ENCODE measurements around the gene PREPL.
A peak's percentile ranks its signal among the peaks of the same experiment; 100 is the strongest.
"Not testable (repeated sequence)": the region's sequence is repeated elsewhere in the genome, so short reads cannot be mapped to it uniquely, and the experiment has no call there.

The PREPL gene

DNA sequence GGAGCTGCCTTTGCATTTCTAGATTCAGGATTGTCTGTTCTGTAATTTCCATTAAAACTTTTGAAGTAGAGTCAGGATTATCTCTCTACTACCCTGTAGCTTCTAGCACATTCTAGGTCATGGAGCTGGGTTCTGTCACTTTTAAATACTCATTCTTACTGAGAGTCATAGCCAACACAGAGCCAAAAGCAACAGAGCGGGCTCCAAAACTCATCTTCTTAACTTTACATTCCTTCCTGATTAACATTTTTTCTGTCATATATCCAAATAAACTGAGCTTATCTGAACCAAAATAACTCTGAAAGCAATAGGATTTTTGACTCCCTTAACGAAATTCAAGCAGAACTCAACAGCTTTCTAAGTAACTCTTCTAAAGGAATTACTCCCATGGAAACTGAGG, 12.9 kb downstream of the PREPL start:
- DNase-seq (ENCODE audit: low read depth), result peak; percentile 21

DNA sequence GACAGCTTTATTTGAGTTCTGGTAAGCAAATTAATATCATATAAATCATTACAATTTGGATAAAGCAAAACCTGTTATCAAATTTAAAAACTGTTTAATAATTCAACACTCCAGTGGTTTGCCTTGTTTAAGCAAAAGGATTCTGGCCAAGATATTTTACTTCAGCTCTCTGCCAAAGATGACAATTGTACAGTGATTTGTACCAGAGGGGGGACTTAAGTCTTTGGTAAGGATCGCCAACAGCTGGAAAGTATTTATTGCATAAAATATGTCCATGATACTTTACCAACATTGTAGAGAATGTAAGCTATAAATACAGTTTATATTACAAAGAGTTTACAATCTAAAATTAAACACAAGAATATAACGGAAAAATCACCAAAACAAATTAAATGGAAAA, 13.8 kb downstream of the PREPL start:
- no peak for DNase-seq (ENCODE audit: low read depth)

DNA sequence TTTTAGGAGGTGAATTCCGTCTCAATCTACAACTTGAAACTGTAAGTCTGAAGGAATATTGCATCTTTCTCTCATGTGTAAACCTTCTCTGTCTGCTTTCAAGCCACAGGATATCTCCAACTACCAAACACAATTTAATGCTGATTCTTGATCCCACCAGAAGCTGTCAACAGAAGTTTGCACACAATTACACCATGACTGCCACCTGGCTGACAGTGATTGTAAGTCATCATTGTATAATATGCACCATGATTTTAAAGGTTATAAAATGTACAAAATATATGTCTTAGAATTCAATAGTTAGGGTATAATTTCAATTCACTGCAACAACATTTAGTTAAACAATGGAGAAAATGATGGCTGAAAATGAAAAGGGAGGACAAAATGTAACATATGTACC, 18.4 kb downstream of the PREPL start:
- peak; percentile 17 for DNase-seq (ENCODE audit: low read depth)

DNA sequence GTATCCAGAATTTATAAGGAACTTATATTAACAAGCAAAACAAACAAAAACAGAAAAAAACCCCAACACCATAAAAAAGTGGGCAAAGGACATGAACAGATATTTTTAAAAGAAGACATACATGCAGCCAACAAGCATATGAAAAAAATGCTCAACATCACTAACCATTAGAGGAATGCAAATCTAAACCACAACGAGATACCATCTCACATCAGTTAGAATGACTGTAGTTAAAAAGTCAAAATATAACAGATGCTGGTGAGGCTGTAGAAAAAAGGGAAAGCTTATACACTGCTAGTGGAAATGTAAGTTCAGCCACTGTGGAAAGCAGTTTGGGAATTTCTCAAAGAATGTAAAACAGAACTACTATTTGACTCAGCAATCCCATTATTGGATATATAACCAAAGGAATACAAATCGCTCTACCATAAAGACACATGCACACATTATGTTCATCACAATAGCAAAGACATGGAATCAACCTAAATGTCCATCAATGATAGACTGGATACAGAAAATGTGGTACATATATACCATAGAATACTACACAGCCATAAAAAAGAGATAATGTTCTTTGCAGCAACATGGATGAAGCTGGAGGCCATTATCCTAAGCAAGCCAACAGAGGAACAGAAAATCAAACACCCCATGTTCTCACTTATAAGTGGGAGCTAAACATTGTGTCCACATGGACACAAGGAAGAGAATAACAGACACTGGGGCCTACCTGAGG, 25.3 kb downstream of the PREPL start:
- DNase-seq (ENCODE audit: low read depth), result peak; percentile 70

DNA sequence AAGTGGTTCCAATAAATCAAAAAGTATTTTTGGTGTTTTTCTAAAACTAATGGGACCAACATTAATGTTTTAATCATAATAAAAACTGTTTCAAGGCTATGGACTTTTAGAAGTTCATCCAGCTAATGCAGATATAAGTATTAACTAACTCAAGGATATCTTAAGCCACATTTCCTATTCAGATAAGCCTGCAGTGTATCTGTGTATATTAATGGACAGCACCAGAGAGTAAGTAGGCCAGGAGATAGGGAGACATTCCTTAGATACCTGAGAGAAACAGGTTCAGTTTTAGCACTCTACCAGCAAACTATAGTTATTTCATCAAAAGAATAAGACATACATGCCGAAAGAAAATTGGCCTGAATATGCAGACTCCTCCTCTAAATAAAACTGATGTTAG, 27.3 kb downstream of the PREPL start:
- DNase-seq (ENCODE audit: low read depth), result peak; percentile 63

DNA sequence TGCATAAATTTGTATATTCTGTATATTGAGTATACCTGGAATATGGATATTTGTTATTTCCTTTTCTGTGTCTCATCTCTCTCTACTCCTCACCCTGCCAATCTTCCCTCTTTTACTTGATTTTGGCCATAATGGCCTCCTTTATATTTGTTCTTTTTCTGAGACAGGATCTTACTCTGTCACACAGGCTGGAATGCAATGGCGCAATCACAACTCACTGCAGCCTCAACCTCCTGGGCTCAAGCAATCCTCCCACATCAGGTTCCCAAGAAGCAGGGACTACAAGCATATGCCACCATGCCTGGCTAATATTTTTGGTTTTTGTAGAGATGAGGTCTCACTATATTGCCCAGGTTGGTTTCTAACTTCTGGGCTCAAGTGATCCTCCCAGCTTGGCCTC, 30.5 kb downstream of the PREPL start:
- DNase-seq (ENCODE audit: low read depth), result peak; percentile 67

DNA sequence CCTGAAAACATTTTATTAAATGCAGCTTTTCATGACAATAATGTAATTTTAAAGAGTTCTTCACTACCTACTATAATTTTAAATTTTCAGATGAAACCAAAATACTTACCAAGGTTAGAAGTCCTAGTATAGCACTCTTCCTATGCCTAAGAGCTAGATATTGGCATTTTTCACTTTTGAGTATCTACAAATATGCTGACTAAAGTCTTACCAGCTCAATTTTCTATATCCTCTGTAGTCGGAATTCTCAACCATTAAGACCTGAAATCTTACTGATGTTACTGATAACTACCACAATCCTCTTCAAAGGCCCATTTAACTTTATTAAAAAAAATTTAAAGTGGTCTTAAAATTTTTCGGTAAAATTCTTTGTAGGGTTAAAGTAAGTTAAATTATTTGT, 32.0 kb downstream of the PREPL start:
- DNase-seq (ENCODE audit: low read depth), result no peak

DNA sequence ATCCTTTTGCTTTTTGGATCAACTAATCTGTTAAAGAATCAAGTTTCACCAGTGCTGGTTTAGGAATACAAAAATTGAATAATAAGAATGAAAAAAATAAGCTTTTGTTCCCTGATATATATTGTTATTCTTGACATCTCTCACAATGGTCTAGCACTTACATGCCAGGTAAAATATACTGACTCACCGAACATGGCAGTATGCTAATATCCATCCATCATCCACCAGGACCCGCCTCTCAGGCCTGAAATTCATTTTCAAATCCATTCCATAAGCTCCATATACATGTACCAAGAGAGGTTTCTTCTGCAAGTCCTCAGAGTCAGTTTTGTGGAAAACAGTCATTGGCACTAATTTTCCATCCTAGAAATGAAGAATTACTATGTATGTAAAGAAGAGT, 32.5 kb downstream of the PREPL start:
- no peak for DNase-seq (ENCODE audit: low read depth)

DNA sequence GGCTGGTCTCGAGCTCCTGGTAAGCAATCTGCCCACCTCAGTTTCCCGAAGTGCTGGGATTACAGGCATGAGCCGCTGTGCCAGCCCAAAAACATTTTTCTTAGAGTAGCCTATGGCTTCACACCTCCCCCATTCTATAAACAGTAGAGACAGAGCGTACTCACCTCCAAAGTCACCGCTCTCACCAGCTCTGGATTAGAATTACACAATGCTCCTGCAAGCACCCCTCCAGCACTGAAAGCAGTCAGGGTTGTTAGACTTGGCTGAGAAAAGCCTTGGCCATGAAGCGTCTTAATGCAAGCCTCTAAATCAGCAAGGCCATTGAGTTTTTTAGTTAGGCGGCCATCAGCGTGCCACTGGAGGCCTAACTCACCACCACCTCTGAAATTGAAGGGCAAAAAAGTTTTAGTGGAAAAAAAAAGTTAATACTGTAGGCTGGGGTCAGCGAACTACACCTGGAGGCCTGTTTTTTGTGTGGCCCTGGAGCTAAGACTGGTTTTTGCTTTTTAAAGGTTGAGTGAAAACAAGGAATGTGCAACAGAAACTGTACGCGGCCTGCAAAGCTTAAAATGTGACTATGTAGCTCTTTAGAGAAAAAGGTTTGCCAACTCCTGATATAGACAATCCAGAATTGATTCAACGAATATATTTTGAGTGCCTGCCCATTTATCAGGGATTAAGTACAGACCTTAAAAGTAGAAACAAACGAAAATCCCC, 34.6 kb downstream of the PREPL start:
- no peak for DNase-seq (ENCODE audit: low read depth)

DNA sequence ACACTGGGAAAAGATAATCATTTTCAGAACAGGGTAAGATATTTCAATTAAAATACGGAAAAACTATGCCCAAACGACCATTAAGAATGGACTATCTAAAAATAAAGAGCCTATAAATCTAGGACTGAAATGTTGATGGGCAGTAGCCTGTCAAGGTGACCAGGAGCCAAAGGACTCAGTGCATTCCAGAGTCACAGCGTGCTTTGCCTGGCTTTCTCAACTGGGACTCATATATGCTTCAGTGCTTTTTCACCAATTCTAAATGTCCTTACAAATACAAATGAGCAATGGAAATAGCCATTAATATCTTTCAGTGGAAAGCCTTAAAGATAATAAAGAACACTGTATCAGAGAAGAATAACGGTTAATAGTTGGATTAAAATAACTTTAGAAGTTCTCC, 35.4 kb downstream of the PREPL start:
- DNase-seq (ENCODE audit: low read depth), result no peak

DNA sequence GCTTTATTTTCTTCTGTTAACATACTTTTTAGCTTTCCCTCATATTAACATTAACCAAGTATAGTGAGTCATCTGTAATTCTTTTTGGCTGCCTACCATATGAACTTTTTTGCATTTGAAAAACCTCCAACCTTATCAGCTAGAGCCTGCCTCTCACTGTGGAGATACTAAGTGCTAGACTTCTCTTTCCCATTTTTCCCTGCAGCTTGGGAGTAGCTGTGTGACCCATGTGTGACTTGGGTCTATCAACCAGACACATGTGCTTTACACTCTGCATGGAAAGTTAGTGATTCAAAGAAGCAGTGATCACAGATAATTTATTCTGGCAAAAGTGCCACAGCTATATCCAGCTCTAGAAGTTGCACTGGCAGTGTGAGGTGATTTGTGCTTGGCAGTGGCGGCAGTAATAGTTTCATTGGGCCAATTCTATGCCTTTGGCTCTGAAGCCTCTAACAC, 36.3 kb downstream of the PREPL start:
- DNase-seq (ENCODE audit: low read depth), result peak; percentile 63

DNA sequence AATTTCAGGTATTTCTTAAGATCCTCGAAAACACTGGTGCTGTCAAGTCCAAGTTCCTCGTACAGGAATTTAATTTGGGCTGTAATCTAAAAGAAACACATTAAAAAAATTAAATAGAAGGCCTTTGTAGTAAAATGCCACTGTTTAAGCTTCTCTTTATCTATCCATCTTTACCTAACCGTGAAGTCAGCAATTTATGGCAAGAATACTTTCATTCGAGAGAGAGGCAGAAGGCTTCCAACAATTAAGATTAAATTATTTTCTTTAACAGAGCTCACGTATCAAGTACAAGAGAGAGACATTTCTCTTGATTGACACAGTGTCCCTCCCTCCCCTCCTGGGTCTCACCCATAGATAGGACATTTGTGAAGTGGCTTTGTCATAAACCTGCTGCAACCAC, 39.9 kb downstream of the PREPL start:
- DNase-seq (ENCODE audit: low read depth), result no peak

DNA sequence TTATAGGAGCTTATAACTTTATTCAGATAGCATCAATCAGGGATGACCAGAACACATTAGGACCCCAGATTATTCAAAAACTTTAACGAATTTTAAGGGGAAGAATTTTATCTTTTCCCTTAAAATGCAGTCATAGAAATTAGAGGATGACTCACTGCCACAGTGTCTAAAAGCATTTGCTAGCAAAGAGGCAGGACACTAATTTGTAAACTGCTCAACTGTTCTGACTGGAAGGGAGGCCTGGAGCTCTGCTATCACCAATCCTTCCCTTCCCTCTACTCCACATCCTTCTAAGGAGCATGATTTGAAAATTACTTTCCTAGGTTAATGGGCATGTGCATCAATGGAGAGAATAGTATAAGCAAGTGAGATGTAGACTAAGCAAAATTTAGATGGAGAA, 40.5 kb downstream of the PREPL start:
- DNase-seq (ENCODE audit: low read depth), result no peak

DNA sequence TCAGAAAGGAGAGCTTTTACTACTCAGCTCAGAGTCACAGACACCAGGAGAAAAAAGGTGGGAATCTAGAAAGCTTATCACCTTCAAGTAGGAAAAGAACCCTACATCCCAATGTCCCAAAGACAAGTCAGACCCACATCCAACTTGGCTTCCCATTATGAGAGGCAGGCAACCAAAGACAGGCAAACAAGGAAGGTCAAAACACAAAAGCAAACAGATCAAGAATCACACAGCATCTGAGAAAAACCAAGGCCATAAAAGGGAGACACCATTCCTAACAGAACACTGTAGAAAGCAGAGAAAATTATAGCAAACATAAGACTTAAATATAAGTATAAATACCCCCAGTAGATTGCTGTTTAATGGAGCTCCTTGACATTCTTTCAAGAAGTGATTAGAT, 45.3 kb downstream of the PREPL start:
- no peak for DNase-seq (ENCODE audit: low read depth)

DNA sequence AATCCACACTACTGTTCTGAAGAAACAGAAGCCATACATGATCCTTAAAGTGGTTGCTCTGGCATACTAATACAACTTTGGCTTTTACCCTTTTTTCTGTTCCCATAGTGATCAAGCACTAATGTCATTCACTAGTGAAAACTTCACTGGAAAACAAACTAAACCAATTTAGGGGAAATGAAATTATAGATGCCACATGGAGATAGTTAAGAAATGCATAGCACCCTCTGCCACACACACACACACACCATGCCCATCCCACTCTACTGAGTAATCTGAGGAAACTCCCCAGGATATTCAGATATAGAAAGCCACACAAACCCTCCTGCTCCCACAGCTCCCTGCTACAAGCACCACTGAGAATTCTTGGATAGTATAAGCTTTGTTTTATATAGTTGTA, 46.9 kb downstream of the PREPL start:
- peak; percentile 8 for DNase-seq (ENCODE audit: low read depth)

DNA sequence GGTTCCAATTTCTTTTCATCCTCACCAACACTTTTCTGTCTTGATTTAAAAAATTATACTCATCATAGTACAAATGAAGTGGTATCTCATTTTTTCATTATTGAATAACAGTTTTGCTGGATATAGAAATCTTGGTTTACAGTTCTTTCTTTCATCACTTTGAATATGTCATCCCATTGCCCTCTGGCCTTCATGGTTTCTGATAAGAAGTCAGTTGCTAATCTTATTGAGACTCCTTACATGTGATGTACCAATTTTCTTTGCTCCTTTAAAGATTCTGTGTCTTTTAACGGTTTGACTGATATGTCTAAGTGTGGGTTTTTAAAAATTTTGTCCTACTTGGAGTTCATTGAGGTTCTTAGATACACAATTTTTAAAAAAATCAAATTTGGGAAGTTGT, 51.0 kb downstream of the PREPL start:
- peak; percentile 24 for DNase-seq (ENCODE audit: low read depth)

DNA sequence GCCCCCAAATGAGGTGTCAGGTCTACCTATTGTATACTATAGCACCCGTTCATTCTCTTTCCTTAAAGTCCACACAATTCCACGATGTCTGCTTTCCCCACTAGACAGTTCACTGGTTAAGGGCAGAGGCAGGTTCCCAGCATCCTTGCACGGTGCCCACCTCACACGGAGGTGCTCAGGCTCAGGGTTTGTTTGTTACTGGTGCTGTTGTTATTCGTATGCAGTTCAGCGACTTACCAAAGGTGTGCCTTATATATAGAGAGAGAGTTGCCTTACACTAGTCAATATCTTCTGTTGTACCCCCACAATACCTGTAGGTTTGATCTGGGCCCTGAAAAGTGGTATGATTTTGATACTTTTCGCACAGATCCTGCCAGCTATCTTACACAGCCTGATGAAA, 55.4 kb downstream of the PREPL start:
- no peak for DNase-seq (ENCODE audit: low read depth)

DNA sequence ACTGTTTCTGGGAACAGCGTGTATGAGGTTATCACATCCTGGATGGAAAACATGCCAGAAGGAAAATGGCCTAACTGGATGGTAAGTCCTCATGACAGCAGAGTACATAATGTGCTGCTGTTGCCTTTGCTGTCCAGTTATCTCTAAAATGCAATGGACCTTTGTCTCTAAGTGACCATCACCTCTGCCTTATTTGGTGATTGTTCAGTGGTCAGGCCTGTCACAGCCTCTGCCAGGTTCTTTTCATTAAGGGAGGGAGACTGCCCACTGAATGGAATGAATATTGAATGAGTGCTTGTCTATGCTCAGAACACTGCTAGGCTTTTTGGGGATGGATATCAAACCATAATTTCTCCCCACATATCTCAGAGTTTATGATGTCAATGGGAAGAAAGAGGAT, 57.0 kb downstream of the PREPL start:
- DNase-seq (ENCODE audit: low read depth), result no peak

DNA sequence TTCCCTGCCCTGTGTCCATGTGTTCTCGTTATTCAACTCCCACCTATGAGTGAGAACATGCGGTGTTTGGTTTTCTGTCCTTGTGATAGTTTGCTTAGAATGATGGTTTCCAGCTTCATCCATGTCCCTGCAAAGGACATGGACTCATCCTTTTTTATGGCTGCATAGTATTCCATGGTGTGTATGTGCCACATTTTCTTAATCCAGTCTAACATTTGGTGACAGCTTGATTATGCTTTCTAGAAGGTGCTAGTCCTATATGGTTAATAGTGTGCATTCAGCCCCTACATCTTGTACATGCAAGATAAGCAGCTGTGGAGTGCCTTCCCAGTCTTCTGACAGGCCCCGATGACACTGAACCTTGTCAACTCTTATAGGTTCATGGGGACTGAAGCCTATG, 57.5 kb downstream of the PREPL start:
- DNase-seq (ENCODE audit: low read depth), result not testable (repeated sequence)

DNA sequence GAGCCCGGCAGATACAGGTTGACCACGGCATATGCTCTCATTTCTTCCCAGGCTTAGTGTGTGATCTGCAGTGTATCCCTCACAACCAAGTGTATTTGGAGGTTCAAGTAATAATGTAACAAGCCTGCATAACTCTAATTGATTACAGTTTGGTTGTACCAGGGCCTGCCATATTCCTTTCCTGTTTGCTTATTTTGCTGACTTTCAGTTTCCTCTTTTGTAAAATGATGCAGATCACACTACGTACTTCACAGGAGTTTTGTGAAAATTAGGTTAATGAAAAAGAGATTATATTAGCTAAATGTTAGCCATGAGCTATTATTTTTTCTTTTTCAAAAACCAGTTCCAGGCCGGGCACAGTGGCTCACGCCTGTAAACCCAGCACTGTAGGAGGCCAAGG, 60.2 kb downstream of the PREPL start:
- no peak for DNase-seq (ENCODE audit: low read depth)

DNA sequence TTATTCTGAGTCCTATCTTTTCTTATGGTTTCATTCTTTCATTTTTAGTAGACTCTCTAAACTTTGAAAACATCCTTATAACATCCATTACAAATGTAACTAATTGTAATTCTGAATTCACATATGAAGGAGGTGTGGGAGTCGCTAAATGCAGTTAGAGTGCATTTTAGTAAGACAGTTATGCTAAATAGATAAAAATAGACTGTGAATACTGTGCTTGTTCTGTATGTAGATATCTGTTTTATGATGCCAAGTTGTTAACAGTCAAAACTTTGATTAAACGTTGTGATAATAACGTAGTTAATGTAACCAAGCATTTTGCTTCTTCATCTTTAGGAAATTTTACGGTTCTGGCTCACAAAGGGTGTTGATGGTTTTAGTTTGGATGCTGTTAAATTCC, 61.7 kb downstream of the PREPL start:
- no peak for DNase-seq (ENCODE audit: low read depth)

DNA sequence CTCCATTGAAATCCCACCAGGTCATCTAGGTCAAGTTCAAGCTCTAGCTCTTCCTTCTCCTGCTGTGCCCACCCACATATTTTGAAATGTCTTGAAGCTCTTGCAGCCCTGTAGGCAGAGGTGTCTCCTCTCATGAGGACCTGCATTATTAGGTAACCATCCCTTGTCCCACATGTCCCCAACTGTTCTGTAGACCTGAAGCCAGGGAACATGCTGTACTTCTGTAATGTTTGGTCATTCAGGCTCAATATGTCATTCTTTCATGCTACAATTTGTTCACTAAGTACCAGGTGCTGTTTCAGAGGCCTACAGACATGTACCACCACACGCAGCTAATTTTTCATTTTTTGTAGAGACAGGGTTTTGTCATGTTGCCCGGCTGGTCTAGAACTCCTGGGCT, 63.9 kb downstream of the PREPL start:
- no peak for DNase-seq (ENCODE audit: low read depth)

DNA sequence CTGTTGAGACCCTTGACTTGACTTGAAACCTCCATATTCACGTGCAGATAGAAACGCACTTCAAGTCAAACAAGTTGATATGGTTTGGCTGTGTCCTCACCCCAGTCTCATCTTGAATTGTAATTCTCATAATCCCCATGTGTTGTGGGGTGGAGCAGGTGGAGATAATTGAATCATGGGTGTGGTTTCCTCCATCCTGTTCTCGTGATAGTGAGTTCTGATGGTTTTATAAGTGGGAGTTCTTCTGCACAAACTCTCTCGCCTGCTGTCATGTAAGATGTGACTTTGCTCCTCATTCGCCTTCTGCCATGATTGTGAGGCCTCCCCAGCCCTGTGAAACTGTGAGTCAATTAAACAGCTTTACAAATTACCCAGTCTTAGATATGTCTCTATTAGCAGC, 64.6 kb downstream of the PREPL start:
- DNase-seq (ENCODE audit: low read depth), result no peak
